Kidney epithelial cell (primary cell): ENCODE data around the gene CRHR1. TPM values are rescaled to one million over a fixed set of nuclear protein-coding genes. Genes with fewer than 3 reads are reported as not detected.

ENCODE experiments used
- DNase-seq: peaks from one replicate; pipeline ENCODE4 v3.0.0-alpha.2; 2010; ENCODE audit warnings: low read depth
- H3K27me3 ChIP-seq: 2 replicates; pipeline ENCODE4 v1.6.0; 2011; ENCODE audit warnings: low read length; ENCODE audit not compliant: control insufficient read depth, insufficient read depth
- H3K36me3 ChIP-seq: 2 replicates; pipeline ENCODE4 v1.5.1; 2011; ENCODE audit warnings: low read length; ENCODE audit not compliant: control insufficient read depth, insufficient read depth
- H3K4me3 ChIP-seq: 2 replicates; pipeline ENCODE4 v1.5.1; 2011; ENCODE audit warnings: low read depth, mild to moderate bottlenecking, control low read depth, low read length
- CTCF ChIP-seq: IDR thresholded peaks from 2 replicates; pipeline ENCODE4 v1.5.1; 2011; ENCODE audit warnings: mild to moderate bottlenecking, moderate library complexity, low read length, control low read depth, inconsistent platforms; ENCODE audit not compliant: insufficient read depth, poor library complexity, severe bottlenecking
- total RNA-seq: library from RNA; depleted of rRNA; stranded (reverse); fragments of >200 nt; gene quantifications from 2 replicates; pipeline ENCODE4 v1.2.3, GENCODE V29; 2015

The CRHR1 gene
- total RNA-seq, 1 donor from 2014 or later, result not detected

- no peak for TF ChIP-seq CTCF
- no peak overlapping the region for H3K4me3 ChIP-seq
- no peak for DNase-seq
- H3K36me3 ChIP-seq, result no peaks in the 10 kb centered on the region
- peaks cover 3% of the 10 kb centered on the region for H3K27me3 ChIP-seq
Measured at GRCh38 chr17:45876539-45876938, 92.4 kb downstream of the CRHR1 start.

- H3K4me3 ChIP-seq, result no peak overlapping the region
Measured at GRCh38 chr17:45877467-45877866, 93.3 kb downstream of the CRHR1 start.

GRCh38 chr17:45883063-45883462, 98.9 kb downstream of the CRHR1 start:
- TF ChIP-seq CTCF, result no peak
- H3K36me3 ChIP-seq, result no peaks in the 10 kb centered on the region
- DNase-seq, result no peak

More at GRCh38 chr17:45877467-45877866, 93.3 kb downstream of the CRHR1 start:
- no peak for DNase-seq
- TF ChIP-seq CTCF, result no peak
- Histone ChIP-seq H3K36me3 (no peaks in the 10 kb centered on the region), H3K27me3 (no peaks in the 10 kb centered on the region)

More at GRCh38 chr17:45883063-45883462, 98.9 kb downstream of the CRHR1 start:
- Histone ChIP-seq H3K4me3 (no peak overlapping the region), H3K27me3 (no peaks in the 10 kb centered on the region)

Other genes with a start within 250 kb of the CRHR1 start
- gene SPPL2C, start 60.6 kb downstream of the CRHR1 start, total RNA-seq, result not detected in 2 replicates
- gene MAPT, start 110.2 kb downstream of the CRHR1 start, total RNA-seq, result 0.25 and 1.0 TPM in 2 replicates
- not detected in 2 replicates for gene STH, start 214.9 kb downstream of the CRHR1 start, total RNA-seq